MCF 10A (cell line): ENCODE measurements around the gene SARDH. TPM values are rescaled to one million over a fixed set of nuclear protein-coding genes. Genes with fewer than 3 reads are reported as not detected.

ENCODE experiments used
- BruUV-seq: library from RNA; stranded (reverse); fragments of 400-500 nt; replicated peaks from 2 replicates; lab custom pipeline; 2021; lab: Mats Ljungman, UMichigan
- CTCF ChIA-PET: fragments of 300-600 bp; sonication (Branson Sonifier 250); formaldehyde crosslinking; extraction: SDS; loops from one replicate; lab custom pipeline; 2021; ENCODE audit warnings: antibody characterized with exemption, inconsistent platforms; lab: Yijun Ruan, JAX
- POLR2A ChIA-PET: fragments of 300-600, 350-650 bp; sonication (Branson Sonifier 250); formaldehyde crosslinking; extraction: SDS; loops from one replicate; lab custom pipeline; 2020; ENCODE audit warnings: antibody characterized with exemption, inconsistent platforms; lab: Yijun Ruan, JAX
- DNase-seq: peaks from one replicate; pipeline ENCODE4 v3.0.0-alpha.2; 2018; ENCODE audit not compliant: unreplicated experiment
- H3K27ac Mint-ChIP-seq: one replicate; pipeline ENCODE4 v1.8.0; 2022; ENCODE audit warnings: mild to moderate bottlenecking, low read depth, mixed read lengths; ENCODE audit not compliant: unreplicated experiment
- H3K27me3 Mint-ChIP-seq: one replicate; pipeline ENCODE4 v1.8.0; 2022; ENCODE audit warnings: mixed read lengths; ENCODE audit not compliant: insufficient read depth, unreplicated experiment
- H3K36me3 Mint-ChIP-seq: one replicate; pipeline ENCODE4 v1.8.0; 2022; ENCODE audit warnings: mild to moderate bottlenecking, moderate library complexity, mixed read lengths; ENCODE audit not compliant: insufficient read depth, unreplicated experiment
- H3K4me1 Mint-ChIP-seq: one replicate; pipeline ENCODE4 v1.8.0; 2022; ENCODE audit warnings: mixed read lengths; ENCODE audit not compliant: insufficient read depth, unreplicated experiment
- H3K4me3 Mint-ChIP-seq: one replicate; pipeline ENCODE4 v1.8.0; 2022; ENCODE audit warnings: mild to moderate bottlenecking, moderate library complexity, mixed read lengths; ENCODE audit not compliant: unreplicated experiment
- H3K9me3 Mint-ChIP-seq: one replicate; pipeline ENCODE4 v1.8.0; 2022; ENCODE audit warnings: mixed read lengths; ENCODE audit not compliant: unreplicated experiment
- CTCF ChIP-seq: fragments of 200-600 bp; IDR thresholded peaks from one replicate; pipeline ENCODE4 v1.8.0; 2022; ENCODE audit warnings: antibody characterized with exemption, mild to moderate bottlenecking; ENCODE audit not compliant: unreplicated experiment
- intact Hi-C: fragments of 100-400 bp; cut with micrococcal nuclease; formaldehyde crosslinking; loops from 2 replicates; pipeline ENCODE4 v1.14.1; 2022
- total RNA-seq: library from RNA; stranded (reverse); gene quantifications from 2 replicates; pipeline ENCODE4 v1.2.3, GENCODE V29; 2022

Gene SARDH
- total RNA-seq, 1 experiment from 2014 or later: not detected

GRCh38 chr9:133705576-133705975 lies 32.6 kb downstream of the SARDH start:
- no peaks in the 10 kb centered on the region for H3K9me3 Mint-ChIP-seq
- H3K4me1 Mint-ChIP-seq: no peaks in the 10 kb centered on the region
- no peak overlapping the region for H3K27ac Mint-ChIP-seq
- no peaks in the 10 kb centered on the region for H3K36me3 Mint-ChIP-seq
- no peak for TF ChIP-seq CTCF
- CTCF ChIA-PET: no interaction called here
- no peak overlapping the region for H3K4me3 Mint-ChIP-seq
- intact Hi-C loops: no loop called here
- no TSS peak for BruUV-seq
- DNase-seq: no peak
- peaks cover 43% of the 10 kb centered on the region for H3K27me3 Mint-ChIP-seq
- POLR2A ChIA-PET: interaction anchor here (0.8 kb wide), 1 partner anchor 16 kb away, joined by 3 read pairs; no protein-coding TSS in a partner anchor

- H3K27me3 Mint-ChIP-seq: peaks cover 51% of the 10 kb centered on the region
- CTCF ChIA-PET: no interaction called here
- H3K9me3 Mint-ChIP-seq: no peaks in the 10 kb centered on the region
- intact Hi-C loops: no loop called here
- no TSS peak for BruUV-seq
- no peaks in the 10 kb centered on the region for H3K36me3 Mint-ChIP-seq
- no peak overlapping the region for H3K27ac Mint-ChIP-seq
- POLR2A ChIA-PET: no interaction called here
- no peak overlapping the region for H3K4me3 Mint-ChIP-seq
- DNase-seq: no peak
- TF ChIP-seq CTCF: no peak
- no peaks in the 10 kb centered on the region for H3K4me1 Mint-ChIP-seq
These were observed 33.4 kb downstream of the SARDH start for GRCh38 chr9:133704711-133705181.

- H3K4me1 Mint-ChIP-seq: no peaks in the 10 kb centered on the region
- ChIA-PET POLR2A (no interaction called here), CTCF (no interaction called here)
- H3K27ac Mint-ChIP-seq: no peak overlapping the region
- H3K4me3 Mint-ChIP-seq: no peak overlapping the region
- no peaks in the 10 kb centered on the region for H3K9me3 Mint-ChIP-seq
- intact Hi-C loops: no loop called here
- BruUV-seq: no TSS peak
- no peak for TF ChIP-seq CTCF
- H3K36me3 Mint-ChIP-seq: no peaks in the 10 kb centered on the region
- no peak for DNase-seq
- H3K27me3 Mint-ChIP-seq: peaks cover 56% of the 10 kb centered on the region
These were observed 34.4 kb downstream of the SARDH start for GRCh38 chr9:133703591-133704399.

- DNase-seq: no peak
- no TSS peak for BruUV-seq
- ChIA-PET POLR2A (no interaction called here), CTCF (no interaction called here)
- H3K4me1 Mint-ChIP-seq: no peaks in the 10 kb centered on the region
- no peak overlapping the region for H3K27ac Mint-ChIP-seq
- peaks cover 64% of the 10 kb centered on the region for H3K27me3 Mint-ChIP-seq
- TF ChIP-seq CTCF: no peak
- no peak overlapping the region for H3K4me3 Mint-ChIP-seq
- intact Hi-C loops: no loop called here
- no peaks in the 10 kb centered on the region for H3K9me3 Mint-ChIP-seq
- H3K36me3 Mint-ChIP-seq: no peaks in the 10 kb centered on the region
These were observed 35.2 kb downstream of the SARDH start for GRCh38 chr9:133702798-133703590.
